C4-2B (cell line): Measurements from ENCODE around the gene NWD2.

Experiments used
- ZFX ChIP-seq: fragments of 450-650 bp; IDR thresholded peaks from 2 replicates; pipeline ENCODE4 v1.6.1; 2017
- TF ChIP-seq, protein P1 (sequence below): fragments of 450-650 bp; conservative IDR thresholded peaks from 2 replicates; pipeline ENCODE4 v1.5.1; 2017; ENCODE audit warnings: mild to moderate bottlenecking

DNA sequence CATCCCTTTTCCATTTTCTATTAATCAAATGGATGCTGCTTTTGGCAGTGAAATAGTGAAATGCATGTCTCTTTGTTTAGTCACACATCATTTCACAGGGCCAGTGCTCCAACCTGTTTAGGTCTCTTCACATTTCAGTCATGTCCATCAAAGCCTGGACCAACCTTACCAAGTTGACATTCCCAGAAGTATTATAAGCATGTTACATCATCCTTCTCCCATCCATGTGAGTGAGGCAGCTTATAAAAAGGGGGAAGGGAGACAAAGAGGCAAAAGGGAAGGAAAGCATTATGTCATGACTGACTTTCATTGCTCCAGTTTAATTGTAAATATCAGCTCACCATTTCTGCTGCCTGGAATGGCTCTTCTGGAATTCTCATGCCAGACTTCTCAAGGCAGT lies 94.4 kb downstream of the NWD2 start:
- TF ChIP-seq, protein P1, sequence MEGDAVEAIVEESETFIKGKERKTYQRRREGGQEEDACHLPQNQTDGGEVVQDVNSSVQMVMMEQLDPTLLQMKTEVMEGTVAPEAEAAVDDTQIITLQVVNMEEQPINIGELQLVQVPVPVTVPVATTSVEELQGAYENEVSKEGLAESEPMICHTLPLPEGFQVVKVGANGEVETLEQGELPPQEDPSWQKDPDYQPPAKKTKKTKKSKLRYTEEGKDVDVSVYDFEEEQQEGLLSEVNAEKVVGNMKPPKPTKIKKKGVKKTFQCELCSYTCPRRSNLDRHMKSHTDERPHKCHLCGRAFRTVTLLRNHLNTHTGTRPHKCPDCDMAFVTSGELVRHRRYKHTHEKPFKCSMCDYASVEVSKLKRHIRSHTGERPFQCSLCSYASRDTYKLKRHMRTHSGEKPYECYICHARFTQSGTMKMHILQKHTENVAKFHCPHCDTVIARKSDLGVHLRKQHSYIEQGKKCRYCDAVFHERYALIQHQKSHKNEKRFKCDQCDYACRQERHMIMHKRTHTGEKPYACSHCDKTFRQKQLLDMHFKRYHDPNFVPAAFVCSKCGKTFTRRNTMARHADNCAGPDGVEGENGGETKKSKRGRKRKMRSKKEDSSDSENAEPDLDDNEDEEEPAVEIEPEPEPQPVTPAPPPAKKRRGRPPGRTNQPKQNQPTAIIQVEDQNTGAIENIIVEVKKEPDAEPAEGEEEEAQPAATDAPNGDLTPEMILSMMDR, result no peak
- no peak for TF ChIP-seq ZFX
